NCI-H2171 (cell line): ENCODE results near the gene BAMBI.
"Not testable (repeated sequence)": the region's sequence is repeated elsewhere in the genome, so short reads cannot be mapped to it uniquely, and the experiment has no call there.

ENCODE experiments used
- DNase-seq: peaks from one replicate; lab custom pipeline; 2025; lab: John Stamatoyannopoulos, UW

The BAMBI gene

GRCh38 chr10:28676968-28677887, at the start of gene BAMBI:
Gene BAMBI (plus strand): TSS chr10:28677521. CDS start chr10:28677898, 377 bp downstream.
- peak; percentile 85 for DNase-seq

GRCh38 chr10:28628184-28628893, 49.0 kb upstream of the BAMBI start:
- DNase-seq = peak; percentile 1

DNA sequence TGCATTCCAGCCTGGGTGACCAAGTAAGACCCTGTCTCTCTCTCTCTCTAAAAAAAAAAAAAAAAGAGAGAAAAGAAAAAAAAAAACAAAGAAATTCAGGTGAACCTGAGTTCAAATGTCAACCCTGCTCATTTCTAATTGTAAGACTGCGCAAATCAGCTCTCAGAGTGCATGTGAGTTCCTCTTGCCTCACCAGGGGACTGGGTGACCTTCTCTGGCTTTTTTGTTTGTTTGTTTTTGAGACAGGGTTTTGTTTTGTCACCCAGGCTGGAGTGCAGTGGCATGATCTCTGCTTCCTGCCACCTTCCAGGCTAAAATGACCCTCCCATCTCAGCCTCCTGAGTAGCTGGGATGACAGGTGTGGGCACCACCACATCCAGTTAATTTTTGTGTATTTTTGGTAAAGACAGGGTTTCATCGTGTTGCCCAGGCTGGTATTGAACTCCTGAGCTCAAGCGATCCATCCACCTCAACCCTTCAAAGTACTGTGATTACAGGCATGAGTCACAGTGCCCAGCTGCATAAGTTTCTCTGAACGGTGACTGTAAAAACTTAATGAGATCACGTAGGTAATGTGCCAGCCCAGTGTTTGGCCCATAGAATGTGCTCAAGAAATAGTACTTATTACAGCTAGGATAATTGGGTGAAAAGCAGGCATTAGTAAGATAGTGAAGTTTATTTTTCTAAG, 45.3 kb upstream of the BAMBI start:
- DNase-seq = no peak

- DNase-seq = no peak
Observed at GRCh38 chr10:28632584-28632945, 44.8 kb upstream of the BAMBI start.

DNA sequence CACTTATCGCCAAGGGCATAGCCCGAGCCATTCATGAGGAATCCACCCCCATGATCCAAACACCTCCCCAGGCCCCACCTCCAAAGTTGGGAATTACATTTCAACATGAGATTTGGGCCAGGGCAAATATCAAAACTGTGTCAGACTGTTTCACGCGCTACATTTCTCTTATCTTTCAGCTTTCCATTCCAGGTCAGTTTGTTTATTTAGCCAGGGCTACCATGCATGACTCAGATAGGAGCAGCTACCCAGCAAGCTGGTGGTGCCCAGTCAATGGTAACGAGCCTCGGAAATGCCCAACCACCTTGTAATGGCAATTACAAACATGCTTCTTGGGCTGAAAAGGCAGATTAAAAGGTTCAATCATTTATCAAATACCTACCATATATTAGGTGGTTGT, 43.6 kb upstream of the BAMBI start:
- DNase-seq = no peak

DNA sequence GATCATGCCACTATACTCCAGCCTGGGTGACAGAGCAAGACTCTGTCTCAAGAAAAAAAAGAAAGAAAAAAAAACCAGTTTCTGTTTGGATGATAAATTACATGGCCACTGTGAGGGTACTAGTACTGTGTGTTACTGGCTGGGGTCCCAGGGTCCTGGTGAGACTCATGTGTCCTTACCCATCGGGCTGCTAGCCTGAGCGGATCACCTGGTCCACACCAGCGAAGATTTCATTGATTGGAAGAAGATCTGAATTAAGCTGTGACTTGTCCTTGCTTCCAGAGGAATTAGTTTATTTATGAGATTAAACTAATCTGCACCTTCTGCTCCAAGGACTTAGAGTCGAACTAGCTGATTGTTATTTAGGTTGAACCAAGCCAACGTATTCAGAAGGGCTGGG, 40.0 kb upstream of the BAMBI start:
- DNase-seq = no peak

- no peak for DNase-seq
Observed at GRCh38 chr10:28638392-28638791, 38.9 kb upstream of the BAMBI start.

- DNase-seq = no peak
Observed at GRCh38 chr10:28640551-28640950, 36.8 kb upstream of the BAMBI start.

DNA sequence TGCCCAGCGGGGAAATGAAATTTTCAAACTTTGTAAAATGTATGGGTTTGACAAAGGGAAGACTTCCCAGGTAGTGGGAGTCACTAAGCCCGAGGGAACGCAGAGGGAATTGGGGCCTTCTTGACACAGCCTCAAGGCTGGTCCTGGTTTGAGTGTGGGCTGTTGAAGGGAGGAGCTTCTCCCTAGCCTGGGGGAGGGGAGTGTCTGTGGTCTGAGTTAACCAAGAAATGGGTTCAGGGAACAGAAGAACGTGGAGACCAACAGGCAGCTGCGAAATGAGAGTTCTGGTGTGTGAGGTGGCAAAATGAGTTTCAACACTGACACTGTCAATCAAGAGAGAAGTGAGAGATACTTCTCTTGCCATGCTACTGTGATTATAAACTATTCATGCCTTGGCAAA, 32.7 kb upstream of the BAMBI start:
- DNase-seq = no peak

DNA sequence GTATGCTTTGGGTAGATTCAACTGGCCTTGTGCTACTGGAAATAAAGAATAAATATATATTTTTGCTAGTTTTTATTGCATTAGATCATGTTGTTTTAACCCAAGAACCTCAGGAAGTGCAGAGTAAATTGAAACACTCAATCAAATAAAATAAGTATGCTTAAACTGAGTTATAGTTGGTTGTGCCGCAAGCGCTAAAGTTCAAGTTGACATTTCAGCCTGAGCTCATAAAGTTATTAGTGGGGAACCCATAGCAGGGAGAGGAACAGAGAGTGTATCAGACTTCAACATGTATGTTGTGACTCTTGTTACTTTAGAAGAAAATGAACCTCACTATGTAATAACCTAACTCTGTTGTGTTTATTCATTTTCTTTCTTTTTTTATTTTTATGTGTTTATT, 25.2 kb upstream of the BAMBI start:
- no peak for DNase-seq

- no peak for DNase-seq
Observed at GRCh38 chr10:28652703-28653102, 24.6 kb upstream of the BAMBI start.

- not testable (repeated sequence) for DNase-seq
Observed at GRCh38 chr10:28658824-28659223, 18.5 kb upstream of the BAMBI start.

GRCh38 chr10:28661035-28661434, 16.3 kb upstream of the BAMBI start:
- no peak for DNase-seq

DNA sequence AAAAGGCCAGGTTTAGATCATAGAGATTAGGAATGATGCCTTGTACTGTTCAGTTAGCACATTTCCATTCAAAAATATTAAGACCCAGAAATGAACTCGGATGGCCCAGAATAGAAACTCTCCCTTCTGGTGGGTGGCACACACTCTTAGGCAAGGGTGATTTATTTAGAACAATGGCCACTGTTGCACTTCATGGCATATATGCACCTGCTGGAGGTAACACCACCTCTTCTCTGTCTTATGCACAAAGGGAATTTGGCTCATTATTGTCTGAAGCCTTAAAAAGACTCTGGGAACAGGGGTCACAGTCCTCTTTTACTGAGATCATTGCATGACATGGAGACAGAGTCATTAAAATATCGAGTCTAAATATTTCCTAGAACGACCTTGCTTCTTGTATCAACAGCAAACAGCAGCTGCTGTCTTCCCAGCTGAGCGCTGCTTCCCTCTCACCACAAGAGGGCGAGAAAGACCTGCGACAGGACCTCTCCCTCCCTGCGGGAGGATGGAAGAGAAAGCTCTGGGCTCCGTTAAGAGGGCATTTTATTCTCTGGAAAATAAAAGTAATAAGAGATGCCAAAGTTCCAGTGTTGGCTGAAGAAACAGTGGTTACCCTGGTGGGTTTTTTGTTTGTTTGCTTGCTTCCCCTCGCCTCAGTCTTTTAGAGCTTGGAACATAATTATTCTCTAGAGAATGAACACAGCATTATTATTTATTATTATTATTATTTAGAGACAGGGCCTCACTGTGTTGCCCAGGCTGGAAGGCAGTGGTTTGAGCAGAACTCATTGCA, 13.5 kb upstream of the BAMBI start:
- peak; percentile 34 for DNase-seq

- DNase-seq = no peak
Observed at GRCh38 chr10:28664369-28664740, 13.0 kb upstream of the BAMBI start.

DNA sequence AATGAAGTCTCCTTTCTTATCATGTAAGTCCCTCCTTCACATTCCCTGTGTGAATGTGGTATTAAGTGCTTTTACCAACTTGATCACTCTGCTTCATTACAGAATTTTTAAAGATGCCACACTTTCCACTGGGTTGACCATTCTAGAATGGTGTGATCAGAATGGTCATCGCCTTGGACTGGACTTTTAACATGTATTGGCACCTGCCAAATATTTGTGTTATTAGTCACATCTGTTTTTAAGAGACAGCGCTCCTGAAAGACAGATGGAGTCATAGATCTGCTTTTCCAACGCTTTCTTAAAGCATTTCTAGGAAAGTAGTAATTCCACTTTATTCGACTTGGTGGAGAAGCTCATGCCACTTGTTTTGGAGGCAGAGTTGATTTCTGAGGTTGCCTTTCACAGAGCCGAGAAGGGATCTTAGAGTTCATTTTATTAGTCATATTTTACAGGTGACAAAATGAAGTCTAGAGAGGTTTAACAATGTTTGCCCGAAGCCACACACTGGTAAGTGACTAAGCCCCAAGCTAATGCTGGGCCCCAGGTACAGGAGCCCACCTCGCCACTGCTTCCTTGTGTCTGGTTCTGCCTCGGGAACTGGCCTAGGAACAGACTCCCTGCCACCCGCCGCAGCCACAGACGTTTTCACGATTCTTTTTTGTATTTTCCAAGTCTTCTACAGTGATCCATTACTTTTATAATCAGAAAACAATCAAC, 10.4 kb upstream of the BAMBI start:
- DNase-seq = no peak

DNA sequence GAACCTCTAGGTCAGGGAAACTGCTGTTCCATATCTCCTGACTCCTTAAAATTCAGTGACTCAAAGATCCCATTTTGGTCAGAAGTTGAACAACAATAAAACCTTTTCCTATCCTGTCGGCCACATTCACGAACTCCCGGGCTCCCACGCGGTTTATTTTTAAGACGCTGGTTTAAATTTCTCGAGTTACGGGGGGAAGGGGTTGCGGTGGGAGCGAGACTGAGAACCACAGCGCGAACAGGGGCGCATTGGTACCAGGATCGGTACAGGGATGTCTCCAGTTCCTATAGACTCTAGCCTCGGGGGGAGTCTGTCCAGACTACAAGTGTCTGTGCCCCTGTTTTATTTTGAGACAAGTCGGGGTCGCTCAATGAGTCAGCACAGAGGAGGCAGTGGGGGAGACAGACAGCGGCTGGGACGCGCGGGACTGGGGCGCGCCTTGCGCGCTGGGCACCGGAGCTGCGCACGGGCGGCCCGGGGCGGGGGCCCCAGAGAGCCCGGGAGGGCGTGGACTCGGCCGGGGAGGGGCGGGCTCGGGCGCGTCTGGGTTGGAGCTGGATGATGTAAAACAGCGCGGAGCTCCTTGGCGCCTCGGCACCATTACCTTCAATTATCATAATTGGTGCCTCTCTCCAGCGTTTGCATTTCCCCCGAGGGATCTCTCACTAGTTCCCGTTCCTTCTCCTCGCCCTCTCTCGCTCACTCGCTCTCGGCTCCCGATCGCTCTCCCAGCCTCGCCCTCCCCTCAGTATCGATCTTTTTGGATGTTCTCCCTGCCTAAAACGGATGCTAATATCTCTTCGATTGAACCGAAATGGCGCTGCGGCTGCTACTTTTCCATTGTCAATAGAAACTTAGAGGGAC, 8.7 kb upstream of the BAMBI start:
- DNase-seq = no peak

- no peak for DNase-seq
Observed at GRCh38 chr10:28669227-28670173, 7.8 kb upstream of the BAMBI start.

- no peak for DNase-seq
Observed at GRCh38 chr10:28674782-28675181, 2.5 kb upstream of the BAMBI start.
